Suprapubic skin (tissue), 4 donors: ENCODE data around the gene JPH2.

Source experiments
- EP300 ChIP-seq: sonication (generic); formaldehyde crosslinking; IDR thresholded peaks from one replicate; pipeline ENCODE4 v1.6.1; 2017; ENCODE audit warnings: antibody characterized with exemption
- POLR2A ChIP-seq, 2 donors: fragments of 450-650 bp; IDR thresholded peaks; one replicate each; pipeline ENCODE4 v1.6.1; 2017; ENCODE audit warnings: antibody characterized with exemption in 2 of 2, mild to moderate bottlenecking in 2 of 2, moderate library complexity in 2 of 2
- POLR2AphosphoS5 ChIP-seq, 3 donors: sonication (generic); formaldehyde crosslinking; IDR thresholded peaks; one replicate each; pipeline ENCODE4 v1.6.1; 2017; ENCODE audit warnings: antibody characterized with exemption in 3 of 3
- TF ChIP-seq, protein P1 (sequence below), 2 donors: fragments of 200-600 bp in 1 of 2; fragments of 450-650 bp in 1 of 2; sonication (generic) in 1 of 2; IDR thresholded peaks; one replicate each; pipeline ENCODE4 v1.5.1; 2016 to 2019; ENCODE audit warnings: antibody characterized with exemption in 2 of 2, mild to moderate bottlenecking in 1 of 2, moderate library complexity in 1 of 2

DNA sequence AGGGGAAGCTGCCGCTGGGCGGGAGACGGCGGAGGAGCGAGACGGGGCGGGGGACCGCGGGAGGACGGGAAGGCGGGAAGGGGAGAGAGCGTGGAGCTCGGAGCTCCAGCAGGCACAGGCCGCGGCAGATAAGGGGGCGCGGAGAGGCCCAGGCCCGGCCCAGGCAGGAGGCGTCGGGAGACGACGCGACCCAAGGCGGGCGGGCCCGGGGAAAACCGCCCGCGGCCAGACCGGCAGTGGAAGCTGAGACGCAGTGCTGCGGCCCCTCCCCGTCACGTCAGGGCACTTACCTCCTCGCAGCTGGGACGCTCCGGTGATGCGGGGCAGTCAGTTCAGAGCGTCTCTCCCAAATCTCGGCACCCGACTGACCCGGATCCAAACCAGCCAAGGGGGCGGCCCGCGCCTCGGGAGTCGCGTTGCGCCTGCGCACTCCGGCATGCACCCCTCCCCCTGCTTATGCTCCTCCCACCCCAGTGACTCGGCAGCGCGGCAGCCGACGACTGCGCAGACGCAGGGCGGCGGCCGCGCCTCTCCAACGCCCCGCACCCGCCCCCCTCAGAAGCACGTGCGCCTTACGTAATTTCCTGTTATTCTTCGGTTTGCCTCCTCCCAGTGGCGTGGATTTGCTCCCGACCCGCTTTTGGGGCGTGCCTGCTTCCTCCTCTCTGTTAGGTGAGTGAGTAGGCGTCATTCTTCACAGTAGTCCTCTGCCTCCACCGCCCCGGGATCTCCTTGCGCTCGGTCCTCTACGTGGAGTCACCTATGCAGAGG is 23.6 kb upstream of the JPH2 start, which contains the start of gene OSER1:
- TF ChIP-seq, protein P1, sequence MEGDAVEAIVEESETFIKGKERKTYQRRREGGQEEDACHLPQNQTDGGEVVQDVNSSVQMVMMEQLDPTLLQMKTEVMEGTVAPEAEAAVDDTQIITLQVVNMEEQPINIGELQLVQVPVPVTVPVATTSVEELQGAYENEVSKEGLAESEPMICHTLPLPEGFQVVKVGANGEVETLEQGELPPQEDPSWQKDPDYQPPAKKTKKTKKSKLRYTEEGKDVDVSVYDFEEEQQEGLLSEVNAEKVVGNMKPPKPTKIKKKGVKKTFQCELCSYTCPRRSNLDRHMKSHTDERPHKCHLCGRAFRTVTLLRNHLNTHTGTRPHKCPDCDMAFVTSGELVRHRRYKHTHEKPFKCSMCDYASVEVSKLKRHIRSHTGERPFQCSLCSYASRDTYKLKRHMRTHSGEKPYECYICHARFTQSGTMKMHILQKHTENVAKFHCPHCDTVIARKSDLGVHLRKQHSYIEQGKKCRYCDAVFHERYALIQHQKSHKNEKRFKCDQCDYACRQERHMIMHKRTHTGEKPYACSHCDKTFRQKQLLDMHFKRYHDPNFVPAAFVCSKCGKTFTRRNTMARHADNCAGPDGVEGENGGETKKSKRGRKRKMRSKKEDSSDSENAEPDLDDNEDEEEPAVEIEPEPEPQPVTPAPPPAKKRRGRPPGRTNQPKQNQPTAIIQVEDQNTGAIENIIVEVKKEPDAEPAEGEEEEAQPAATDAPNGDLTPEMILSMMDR (IDR thresholded peaks at IDR 0.05): no peak
- TF ChIP-seq EP300: no peak
- TF ChIP-seq POLR2AphosphoS5 (IDR thresholded peaks at IDR 0.05): peak; percentile 66 to 88 (median 80)
- peak; percentile 64 to 85 for TF ChIP-seq POLR2A (IDR thresholded peaks at IDR 0.05)
